GM21723 (cell line): ENCODE results near the gene GYPC.
"Not testable (repeated sequence)": the region's sequence is repeated elsewhere in the genome, so short reads cannot be mapped to it uniquely, and the experiment has no call there.

Experiments used
- ATAC-seq: cut with Tn5 transposase; IDR thresholded peaks from one replicate; pipeline ENCODE4 v1.9.1; 2021; ENCODE audit warnings: mild to moderate bottlenecking, moderate library complexity; ENCODE audit not compliant: unreplicated experiment

GYPC gene

DNA sequence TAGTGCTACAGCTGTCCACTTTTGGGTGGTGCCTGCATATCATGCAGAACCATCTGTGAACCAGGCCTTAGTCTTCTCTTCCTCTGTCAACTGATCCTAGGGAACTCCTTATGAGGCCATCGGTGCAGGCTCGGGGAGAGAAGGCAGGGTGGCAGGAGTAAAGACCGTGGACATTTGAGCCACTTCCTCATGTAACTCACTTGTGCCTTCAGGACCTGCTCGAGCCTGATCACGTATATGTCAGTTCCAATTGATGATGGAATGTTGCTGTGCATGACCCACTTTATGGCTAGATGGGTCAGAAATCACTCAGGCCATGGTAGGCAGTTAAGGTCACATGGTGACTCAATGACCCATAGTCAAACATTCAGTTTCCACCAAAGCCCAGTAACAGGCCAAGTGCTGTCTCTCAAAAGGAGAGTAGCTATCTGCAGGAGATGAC is 7.6 kb upstream of the GYPC start:
- ATAC-seq, result not testable (repeated sequence)

DNA sequence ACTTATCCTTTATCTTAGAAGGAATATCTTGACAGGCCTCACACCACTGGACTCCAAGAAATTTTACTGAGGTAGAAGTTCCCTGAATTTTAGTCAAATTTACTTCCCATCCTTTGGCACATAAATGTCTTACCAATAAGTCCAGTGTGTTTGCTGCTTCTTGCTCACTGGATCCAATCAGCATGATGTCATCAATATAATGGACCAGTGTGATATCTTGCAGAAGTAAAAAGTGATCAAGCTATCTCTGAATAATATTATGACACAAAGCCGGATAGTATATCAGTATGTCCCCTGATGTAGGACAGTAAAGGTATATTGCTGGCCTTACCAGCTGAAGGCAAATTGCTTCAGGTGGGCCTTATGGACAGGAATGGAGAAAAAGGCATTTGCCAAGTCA is 6.9 kb upstream of the GYPC start:
- no peak for ATAC-seq

DNA sequence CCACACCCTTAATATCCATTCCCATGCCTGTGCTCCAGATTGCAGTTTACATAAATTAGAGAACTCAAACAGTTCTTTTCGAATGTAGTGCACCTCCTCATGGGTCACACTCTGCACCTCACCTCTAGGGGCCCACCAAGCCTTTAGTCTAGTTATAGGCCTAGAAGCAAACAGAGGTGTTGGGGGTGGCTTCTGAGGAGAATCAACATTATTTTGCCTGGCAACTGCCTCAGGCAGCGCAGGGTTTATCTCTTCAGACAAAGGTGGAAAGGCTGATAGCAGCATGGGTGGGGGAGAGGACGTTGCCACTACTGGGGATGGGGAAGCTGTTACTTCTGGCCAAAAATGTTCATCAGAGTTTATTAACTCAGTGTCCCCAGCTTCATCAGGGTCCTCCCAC is 5.0 kb upstream of the GYPC start:
- no peak for ATAC-seq

DNA sequence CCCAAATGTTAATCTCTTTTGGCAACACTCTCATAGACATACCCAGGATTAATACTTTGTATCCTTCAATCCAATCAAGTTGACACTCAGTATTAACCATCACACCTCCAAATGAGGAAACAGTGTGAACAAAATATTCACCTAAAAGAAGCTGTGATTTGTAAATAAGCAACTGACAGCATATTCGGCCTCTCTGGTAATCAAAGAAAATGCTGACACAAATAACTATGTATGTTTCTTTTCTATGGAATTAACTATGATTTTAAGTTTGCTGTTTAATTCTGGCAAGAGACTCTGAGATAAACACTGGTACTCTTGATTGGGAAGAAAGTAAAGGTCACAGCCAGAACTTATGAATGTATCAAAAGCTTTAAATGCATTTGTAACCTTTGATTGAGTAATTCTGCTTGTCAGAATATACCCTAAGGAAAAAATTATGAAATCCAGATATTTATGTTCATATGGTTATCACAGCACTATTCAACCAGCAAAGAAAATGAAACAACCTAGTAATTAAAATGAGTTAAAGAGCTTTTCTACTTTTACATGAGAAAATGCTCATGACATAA is 3.6 kb upstream of the GYPC start:
- ATAC-seq, result no peak

DNA sequence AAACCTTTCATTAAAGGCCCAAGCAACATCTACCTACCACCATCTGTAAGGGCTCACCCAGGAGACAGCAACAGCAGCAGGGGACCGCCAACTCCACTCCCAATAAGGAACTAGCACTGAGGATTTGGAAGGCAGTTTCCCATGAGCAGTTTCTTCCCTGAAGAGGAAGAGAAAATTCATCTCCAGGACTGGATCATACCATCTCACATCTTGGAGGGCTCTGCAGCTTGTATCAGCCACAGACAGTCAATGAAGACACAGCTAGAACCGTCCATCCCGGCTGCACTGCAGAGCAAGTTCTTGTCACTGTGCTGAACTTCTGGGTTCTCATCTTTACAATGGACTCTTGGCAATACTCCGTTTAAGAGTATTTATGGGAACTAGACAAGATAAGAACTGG is 2.8 kb upstream of the GYPC start:
- no peak for ATAC-seq

DNA sequence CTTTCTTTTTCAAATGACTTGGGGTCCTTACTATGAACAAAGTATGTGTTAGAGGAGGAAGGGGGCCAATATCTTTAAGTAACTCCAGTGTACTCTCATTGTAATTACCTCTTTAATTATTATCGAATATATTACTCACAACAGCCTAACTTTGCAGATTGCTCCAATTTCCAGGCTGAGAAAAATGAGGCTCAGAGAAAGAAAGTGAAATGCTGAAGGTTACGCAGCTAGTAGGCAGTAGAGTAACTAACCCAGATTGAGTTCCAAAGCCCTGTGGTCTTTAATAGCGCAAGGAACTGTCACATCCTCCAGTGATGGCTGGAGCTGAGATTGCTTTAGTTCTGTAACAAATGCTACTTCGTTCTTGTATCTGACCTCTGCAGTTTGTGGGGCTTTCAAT is 2.2 kb upstream of the GYPC start:
- no peak for ATAC-seq

DNA sequence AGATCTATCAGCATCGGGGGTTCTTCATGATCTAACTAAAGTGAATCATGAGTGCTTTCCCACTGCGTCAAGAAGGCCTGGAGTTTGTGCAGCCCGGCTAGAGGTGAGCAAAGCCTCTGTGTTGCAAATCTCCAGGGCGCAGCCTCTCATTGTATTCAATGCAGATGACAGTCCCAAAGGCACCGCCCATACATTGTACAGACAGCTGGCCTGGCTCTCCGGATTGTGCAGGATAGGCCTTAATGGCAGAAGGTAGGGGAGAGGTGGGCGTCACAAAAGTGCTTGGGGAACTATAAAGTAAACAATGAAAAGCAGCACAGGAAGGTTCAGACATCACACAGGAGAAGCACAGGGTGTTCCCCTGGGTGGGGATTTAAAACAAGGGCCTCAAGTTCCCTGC is 907 bp upstream of the GYPC start:
- ATAC-seq, result no peak

DNA sequence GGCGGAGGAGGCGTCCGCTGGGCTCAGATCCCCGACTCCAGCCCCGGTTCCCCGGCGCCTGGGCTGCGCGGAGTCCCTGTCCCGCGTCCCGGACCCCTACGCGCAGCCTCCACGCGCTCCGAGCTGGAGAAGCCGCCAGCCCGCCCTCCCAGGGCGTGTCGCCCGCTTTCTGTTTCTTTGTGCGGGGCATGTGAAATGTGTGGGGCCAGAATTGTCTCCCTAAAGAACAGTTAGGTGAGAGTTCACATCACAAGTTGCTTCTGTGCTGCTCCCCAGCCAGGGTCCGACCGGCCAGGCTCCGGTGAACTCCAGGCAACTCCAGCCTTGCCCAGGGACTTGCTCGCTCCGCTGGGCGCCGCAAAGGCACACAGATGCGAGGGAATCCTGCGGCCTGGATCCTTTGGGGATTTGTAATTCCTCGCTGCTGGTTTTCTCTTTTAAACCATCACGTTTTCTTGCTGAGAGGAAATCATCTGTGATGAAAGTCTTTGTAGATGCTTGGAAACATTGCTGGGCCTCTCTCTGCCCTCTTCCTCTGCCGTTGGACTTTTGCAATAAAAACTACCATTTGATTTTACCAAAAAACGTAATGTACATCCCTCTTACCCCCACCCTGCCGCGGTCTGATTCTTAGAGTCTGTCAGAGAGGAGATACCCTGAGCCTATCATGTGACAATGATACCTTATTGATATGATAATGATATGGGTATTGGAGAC is 631 bp downstream of the GYPC start:
- ATAC-seq, result peak; percentile 26

DNA sequence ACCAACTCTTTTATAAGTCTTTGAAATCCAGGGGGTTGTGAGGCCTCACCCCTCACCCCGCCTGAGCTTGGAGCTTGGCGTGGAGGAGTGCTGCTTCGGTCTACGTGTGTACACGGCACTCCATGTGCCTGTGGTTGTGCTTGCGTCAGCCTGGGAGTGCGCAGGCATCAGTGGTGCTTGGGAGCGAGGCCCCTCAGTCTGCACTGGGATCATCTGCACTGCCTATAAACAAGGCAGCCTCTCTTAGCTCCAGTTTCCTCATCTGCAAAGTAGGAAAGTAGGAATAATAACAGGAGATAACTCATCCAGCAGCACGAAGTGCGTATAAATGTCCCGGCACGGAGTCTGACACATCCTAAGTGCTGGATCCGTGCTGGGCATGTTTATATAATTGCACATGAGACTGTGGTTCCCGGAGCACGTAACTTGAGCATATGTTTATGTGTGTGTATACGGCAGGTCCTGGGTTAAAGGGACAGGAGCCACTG is 1.2 kb downstream of the GYPC start:
- peak; percentile 33 for ATAC-seq

DNA sequence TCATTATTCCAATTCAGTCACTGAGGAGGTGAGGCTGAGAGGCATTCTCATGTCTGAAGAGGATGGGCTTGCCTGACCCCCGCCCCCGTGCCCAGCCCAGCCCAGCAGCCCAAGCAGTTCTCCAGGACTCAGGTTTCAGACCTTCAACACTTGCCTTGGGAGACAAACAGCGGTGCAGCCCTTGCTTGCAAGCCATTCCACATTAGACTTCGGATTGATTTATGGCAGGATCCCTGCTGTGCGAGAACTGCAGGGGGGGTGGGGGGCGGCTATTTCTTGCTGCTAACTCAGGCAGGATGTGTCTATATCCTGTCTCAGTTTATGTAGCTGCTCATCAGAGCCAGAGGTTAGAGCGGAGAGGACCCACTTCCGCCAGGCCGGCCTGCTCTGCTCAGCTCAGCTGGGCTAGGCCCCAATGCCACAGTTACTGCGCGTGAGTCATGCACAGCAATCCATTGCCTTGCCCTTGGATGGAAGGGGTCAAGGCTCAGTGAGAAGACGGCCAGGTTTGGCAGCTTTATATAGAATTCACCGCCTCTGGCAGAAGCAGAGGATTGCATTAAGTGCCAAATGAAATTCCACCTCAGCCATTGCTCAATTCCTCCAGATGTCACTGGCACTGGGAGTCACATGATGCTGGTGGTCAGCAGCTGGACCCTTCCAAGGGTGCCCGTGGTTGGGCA is 1.8 kb downstream of the GYPC start:
- peak; percentile 65 for ATAC-seq

DNA sequence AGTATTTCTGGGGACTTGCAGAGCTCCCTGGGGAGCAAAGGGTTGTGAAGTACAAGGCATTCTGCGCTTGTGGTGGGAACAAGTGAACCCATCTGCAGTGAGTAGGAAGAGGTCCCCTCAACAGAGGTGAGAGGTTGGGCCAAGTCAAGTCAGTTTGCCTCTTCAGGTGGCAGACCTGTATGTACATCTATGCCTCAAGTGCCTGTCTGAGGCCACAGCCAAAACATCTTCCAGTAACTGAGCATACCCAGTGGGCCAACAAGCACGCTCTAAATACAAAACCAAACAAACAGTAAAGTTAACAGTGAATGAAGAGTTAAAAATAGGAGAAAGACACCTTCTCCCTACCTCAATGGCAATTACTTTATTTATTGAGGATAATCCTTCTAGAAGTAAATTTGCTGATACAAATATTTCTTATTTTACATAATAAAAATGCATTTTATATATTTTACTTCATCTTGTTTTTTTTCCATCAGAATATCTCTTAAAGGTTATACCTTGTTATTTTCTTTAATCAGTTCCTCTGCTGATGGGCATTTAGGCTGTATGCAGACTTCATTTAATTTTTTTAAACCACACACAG is 2.5 kb downstream of the GYPC start:
- peak; percentile 13 for ATAC-seq

DNA sequence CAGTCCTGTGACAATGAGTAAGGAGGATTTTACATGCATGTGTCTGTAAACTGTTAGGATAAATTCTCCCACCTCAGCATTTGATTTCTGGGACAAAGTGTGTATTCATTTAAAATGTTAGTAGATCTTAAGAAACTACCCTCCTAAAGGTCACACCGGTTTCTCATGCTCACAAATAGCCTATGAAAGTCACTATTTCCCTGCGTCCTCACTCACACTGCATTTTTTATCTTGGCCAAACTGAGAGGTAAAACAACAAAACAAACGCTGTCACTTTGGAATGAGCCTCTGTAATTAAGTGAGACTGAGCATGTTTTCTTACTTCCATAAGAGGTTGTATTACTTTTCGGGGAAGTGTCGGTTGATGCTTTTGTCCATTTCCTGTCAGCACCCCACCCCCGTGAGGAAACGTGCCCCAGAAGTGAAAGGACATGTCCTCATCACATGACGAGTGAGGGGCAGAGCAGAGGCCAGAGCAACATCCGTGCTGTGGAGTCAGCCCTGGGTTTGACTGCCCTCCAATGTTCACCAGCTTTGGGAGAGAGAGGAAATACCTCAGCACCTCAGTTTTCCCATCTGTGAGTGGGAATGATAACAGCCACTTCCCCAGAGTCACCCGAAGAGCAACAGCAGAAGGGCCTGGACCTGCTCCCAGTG is 3.1 kb downstream of the GYPC start:
- ATAC-seq, result peak; percentile 39

DNA sequence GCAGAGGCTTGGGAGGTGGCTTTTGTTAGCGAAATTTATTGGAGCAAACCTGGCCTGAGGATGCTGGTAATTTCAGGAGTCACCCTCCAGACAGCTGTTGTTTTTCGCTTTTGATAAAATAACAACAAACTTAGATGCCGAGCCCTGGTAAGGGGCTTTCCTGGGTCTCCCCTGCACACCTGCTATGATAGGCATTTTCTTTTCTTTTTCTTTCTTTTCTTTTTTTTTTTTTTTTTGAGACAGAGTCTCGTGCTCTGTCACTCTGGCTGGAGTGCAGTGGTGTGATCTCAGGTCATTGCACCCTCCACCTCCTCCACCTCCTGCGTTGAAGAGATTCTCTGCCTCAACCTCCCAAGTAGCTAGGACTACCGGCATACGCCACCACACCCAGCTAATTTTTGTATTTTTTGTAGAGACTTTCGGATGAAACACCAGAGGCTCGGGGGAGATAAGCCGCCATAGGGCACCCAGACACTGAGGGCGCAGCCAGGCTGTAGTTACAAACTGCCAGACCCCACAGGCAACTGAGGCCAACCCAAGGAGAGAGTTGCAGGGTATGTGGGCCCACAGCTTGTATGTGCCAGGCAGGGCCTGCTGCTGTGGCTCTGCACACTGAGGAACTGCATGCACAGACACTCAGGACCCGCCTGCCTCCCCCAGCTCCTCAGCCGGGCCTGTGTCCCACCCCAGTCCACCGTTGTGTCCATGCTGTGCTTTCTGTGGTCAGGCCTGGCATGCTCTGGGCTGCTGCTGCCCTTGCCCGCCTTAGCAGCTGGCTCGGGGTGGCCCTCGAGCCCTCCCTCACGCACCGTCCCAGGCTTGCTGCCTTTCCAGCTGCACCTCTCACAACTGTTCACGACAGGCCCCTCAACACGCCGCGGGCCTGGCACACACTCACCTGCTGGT is 3.9 kb downstream of the GYPC start:
- no peak for ATAC-seq

DNA sequence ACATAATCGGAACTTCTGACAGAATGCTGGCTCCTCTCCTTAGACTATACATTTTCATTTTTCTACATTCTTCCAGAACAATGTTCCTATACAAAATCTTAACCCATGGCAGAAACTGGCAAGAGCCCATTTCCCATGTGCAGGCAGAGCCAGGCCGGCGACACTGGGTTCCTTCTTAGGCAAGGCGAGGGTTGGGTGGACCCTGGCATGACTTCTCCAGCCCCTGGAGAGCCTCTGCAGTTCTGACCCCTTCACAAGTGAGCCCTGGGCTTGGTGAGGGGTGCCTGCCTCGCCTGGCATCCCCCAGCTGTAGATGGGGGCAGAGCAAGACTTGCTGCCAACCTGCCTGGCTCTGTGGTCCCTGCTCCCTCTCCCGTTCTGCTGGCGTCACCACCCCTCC is 5.0 kb downstream of the GYPC start:
- ATAC-seq, result no peak

DNA sequence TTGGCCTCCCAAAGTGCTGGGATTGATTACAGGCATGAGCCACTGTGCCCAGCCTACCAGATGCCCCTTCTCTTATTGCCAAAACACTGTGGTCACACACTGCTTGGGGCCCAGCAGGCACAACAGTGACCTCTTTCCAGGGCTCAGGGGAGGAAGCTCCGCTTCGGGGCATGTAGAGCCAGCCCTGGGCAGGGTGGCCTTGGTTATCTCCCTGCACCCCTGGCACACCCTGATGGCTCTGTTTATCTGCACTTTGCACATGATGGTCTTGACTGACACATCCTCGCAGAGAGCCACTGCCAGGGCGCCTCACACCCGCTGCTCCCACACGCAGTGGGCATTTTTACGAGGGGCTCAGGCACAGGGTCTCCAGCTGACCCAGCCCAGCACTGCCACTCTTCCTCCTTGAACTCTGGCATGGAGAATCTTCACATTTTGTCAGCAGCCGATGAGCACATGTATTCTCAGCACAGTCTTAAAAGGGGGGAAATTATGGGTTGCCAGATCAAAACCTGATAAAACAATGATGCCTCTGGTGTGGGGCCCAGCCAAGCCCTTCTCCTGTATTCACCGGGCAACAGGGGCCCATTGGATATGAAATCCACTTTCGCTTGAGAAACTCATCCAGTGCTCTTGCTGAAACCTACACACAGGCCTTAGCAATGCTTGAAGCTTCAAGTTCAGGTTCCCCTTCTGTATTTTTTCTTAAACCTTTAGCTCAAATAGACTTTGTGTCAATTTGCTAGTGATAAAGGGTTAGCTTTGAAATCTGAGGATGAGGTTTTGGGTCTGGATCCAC is 5.9 kb downstream of the GYPC start:
- no peak for ATAC-seq

DNA sequence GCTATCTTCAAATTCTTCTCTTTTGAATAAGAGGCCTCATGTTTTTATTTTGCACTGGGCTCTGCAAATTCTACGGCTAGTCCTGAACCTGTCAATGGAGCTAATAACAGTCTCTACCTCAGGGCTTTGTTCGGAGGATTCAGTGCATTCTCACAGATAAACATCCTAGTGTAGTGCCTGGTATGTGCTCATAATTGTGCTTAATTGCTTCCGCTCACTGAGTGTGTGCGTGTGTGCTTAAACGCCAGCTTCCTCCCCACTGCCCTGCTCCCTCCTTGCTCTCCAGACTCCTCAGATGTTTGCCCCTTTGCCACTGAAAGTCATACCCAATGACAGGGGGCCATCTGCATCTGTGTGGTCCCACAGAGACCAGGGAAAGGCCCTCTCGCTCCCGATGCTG is 6.7 kb downstream of the GYPC start:
- ATAC-seq, result no peak

DNA sequence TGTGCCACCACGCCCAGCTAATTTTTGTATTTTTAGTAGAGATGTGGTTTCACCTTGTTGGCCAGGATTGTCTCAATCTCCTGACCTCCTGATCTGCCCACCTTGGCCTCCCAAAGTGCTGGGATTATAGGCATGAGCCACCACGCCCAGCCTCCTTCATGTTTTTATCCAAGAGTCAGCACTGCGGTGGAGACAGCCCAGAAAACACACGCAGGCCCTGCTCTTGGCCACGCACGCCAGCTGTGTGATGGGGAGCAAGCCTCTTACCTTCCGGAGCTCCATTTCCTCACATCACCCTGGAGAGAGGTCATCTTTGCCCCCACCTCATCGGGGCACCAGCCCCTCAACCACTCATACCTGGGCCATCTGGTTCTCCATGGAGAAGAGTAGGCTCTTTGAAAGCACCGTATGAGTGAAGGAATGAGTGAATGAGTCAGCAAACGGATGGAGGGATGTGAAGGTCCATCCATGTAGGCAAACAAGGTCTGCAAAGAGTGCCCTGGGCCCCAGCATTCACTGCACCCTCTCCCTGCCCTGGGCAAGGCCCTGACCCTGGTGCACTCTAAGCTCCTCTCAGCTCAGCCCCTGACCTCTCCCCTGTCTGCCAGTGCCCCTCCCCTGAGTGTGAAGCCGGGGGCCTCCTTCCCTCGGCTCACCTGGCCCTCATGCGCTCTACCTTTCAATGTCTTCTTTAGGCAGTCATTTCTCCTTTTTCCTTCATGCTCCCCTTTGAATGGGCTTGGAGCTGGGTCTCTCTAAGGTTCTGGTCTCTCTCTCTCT is 7.4 kb downstream of the GYPC start:
- ATAC-seq, result no peak

DNA sequence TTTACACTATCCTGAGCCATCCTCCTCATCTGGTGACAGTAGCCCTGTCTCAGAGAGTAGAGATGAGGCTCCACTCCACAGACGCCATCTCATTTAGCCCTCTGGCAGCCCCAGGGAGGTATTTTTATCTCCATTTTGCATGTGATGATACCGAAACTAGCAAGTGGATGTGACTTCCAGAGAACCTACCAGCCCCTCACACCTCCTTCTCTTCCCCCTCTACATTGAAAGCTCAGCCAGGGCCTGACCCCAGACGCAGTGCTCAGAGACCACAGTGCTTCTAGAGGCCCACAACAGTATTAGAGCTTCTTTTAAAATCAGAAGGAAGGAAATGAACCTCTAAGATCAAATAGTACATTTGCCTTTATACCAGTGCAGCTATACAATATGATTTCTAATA is 8.3 kb downstream of the GYPC start:
- peak; percentile 84 for ATAC-seq

DNA sequence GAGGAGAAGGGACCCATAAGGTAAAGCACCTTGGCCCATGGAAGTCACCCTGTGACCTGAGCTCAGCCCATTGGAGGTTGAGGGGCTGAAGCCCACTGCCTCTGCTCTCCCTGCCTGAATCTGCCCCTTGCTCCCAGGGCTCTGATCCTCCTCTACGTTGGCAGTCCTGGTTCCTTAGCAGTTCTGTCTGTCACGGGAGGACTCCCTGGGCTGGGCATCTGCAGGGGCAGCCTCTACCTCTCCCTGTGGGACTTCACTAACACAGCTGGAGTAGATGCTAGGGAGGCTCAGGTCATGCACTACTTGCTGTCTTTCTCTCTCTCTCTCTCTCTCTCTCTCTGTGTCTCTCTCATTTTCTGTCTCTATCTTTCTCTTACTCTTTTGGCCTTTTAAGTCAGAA is 8.7 kb downstream of the GYPC start:
- ATAC-seq, result peak; percentile 35
